ENCODE data around the gene CCDC192.

DNA sequence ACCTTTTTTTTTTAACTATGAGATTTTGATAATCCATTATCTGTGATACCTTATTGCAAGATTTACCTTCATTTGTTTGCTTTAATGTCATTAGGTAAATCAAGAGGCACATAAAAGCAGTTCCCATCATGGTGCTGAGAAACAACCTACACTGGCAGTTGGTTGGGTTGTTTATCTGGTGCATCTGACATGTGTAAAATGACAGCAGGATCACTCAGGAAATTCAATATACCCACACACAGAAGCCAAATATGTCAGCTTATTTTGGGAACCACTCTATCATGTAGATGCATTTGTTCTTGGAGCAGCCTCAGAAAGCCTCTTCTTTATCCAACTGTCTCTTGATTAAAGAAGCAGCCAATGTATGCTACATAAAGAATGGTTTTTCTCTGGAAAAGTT lies 7.8 kb upstream of the CCDC192 start:
- TF ChIP-seq, protein P1, sequence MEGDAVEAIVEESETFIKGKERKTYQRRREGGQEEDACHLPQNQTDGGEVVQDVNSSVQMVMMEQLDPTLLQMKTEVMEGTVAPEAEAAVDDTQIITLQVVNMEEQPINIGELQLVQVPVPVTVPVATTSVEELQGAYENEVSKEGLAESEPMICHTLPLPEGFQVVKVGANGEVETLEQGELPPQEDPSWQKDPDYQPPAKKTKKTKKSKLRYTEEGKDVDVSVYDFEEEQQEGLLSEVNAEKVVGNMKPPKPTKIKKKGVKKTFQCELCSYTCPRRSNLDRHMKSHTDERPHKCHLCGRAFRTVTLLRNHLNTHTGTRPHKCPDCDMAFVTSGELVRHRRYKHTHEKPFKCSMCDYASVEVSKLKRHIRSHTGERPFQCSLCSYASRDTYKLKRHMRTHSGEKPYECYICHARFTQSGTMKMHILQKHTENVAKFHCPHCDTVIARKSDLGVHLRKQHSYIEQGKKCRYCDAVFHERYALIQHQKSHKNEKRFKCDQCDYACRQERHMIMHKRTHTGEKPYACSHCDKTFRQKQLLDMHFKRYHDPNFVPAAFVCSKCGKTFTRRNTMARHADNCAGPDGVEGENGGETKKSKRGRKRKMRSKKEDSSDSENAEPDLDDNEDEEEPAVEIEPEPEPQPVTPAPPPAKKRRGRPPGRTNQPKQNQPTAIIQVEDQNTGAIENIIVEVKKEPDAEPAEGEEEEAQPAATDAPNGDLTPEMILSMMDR (IDR thresholded peaks at IDR 0.05): no peak
- no peak for TF ChIP-seq POLR2AphosphoS5 (IDR thresholded peaks at IDR 0.05)

Data from transverse colon (tissue), 4 donors.